Measurements from ENCODE around the gene CCDC136.

CCDC136 gene

DNA sequence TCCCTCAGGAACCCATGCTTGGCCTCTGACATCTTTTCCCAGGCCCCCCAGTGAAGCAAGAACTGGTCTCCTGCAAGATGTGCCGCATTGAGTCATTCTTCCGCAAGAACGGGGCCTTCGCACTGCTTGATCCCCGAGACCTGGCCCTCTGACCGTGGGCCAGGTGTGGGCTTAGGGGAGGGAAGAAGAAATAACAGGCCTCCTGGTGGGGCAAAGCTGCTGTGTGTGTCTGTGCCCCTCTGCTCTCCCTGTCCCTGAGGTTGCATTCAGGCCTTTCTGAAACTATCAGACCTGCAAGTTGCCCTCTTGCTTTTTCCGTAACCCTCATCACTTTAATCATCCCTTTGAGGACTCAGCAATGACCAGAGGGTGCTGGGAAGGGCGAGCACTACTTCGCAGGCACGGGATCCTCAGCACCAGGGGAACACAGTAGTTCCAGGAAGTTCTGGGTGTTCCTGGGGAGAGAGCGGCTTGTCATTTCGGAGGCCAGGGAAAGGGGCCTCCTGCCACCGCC lies 76.9 kb downstream of the CCDC136 start:
- peak overlapping the region; percentile 46; the same call in 1 of the 2 replicates for H3K4me3 ChIP-seq (ENCODE audit: low read depth, low read length)
- TF ChIP-seq, protein P1, sequence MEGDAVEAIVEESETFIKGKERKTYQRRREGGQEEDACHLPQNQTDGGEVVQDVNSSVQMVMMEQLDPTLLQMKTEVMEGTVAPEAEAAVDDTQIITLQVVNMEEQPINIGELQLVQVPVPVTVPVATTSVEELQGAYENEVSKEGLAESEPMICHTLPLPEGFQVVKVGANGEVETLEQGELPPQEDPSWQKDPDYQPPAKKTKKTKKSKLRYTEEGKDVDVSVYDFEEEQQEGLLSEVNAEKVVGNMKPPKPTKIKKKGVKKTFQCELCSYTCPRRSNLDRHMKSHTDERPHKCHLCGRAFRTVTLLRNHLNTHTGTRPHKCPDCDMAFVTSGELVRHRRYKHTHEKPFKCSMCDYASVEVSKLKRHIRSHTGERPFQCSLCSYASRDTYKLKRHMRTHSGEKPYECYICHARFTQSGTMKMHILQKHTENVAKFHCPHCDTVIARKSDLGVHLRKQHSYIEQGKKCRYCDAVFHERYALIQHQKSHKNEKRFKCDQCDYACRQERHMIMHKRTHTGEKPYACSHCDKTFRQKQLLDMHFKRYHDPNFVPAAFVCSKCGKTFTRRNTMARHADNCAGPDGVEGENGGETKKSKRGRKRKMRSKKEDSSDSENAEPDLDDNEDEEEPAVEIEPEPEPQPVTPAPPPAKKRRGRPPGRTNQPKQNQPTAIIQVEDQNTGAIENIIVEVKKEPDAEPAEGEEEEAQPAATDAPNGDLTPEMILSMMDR (IDR thresholded peaks at IDR 0.05; ENCODE audit: low read depth, low read length, missing control alignments) = no peak

GRCh38 chr7:128869138-128869943 lies 77.6 kb downstream of the CCDC136 start:
- DNase-seq (ENCODE audit: low read depth) = no peak
- peak overlapping the region; percentile 46 for H3K4me3 ChIP-seq (ENCODE audit: low read depth, low read length)
- TF ChIP-seq, protein P1 (IDR thresholded peaks at IDR 0.05; ENCODE audit: low read depth, low read length, missing control alignments) = peak; percentile 20

More for the DNA sequence above, 76.9 kb downstream of the CCDC136 start:
- no peak for DNase-seq (ENCODE audit: low read depth)

GRCh38 chr7:128869944-128870285 lies 78.1 kb downstream of the CCDC136 start:
- TF ChIP-seq, protein P1 (IDR thresholded peaks at IDR 0.05; ENCODE audit: low read depth, low read length, missing control alignments) = no peak
- no peak for DNase-seq (ENCODE audit: low read depth)
- H3K4me3 ChIP-seq (ENCODE audit: low read depth, low read length) = peak overlapping the region; percentile 46

- no peak for DNase-seq (ENCODE audit: low read depth)
- TF ChIP-seq, protein P1 (IDR thresholded peaks at IDR 0.05; ENCODE audit: low read depth, low read length, missing control alignments) = no peak
- H3K4me3 ChIP-seq (ENCODE audit: low read depth, low read length) = no peak overlapping the region
Measured at GRCh38 chr7:128871050-128871449, 79.3 kb downstream of the CCDC136 start.

Measured in GM12864 (cell line).